Inferior parietal cortex (tissue), 1 donor: ENCODE data around the gene WDR33.

Source experiments
- DNase-seq: peaks from one replicate; pipeline ENCODE4 v3.0.0-alpha.2; 2016; ENCODE audit errors: extremely low spot score

The WDR33 gene

DNA sequence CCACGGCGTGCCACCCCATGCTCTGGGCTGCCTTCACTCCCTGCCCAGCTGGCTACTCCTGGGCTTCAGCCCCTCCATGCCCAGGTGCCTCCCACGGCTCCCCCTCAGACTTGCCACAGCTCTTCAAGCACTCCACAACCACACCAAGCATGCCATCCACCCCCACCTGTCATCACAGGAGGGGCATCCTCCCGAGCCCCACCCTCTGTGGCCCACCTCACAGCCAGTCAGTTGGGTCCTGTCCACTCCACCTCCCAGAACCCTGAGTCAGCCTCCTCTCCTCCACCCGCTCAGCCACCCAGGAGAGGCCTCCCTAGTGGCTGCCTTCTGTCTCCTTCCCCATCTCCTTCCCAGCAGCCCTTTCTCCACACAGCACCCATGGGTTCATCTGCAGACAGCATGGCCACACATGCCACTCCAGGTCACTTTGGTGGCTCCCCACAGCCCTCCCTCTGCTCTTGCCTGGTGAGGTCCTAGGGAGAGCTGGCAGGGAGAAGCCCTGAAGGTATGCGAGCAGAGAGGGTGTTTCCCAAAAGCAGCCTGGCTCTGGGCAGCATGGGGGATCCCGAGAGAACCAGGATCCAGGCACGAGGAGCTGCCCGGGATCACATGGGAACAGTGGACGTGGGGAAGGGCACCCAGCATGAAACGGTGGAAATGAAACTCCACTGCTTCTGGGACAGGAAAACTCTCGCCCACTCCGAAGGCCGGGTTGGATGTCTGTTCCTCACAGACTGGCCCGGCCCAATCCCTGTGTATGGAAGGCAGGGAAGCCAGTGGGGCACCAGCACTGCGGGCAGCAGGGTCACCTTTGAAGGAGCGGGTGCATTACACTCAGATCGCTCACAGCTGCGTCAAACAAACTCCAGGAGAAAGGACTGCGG is 138.4 kb downstream of the WDR33 start:
- DNase-seq: no peak

DNA sequence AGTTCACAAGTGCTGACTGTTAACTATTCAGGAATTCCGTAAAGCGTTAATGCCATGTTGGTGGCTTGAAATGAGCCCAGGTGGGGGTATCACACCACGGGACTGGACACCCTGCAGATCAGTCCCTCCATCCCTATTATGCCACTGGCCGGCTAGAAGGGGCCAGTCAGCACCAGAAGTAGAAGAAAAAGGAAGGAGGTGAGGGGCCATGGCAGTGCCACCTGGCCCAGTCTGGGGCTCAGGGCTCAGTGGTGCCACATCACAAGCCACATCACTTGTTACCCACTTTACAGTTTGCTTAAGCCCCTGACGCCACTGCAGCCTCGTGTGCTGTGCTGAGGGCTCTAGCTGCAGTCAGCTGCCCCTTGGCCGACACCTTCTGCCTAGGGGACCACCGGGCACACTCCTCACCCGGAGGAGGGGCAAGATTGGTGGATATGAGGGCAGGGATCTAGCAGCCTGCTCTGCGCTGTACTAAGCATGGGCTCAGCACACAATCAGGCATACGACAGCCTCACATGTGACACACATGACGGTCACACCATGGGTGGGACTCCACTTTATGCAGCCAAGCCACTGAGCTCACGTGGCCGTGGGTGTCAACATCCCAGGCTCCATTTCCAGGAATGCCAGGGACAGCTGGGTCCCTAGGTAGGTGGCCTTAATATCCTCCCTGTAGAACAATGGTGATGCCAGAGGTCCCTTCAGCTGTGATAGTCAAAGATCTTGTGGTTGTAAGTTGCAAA is 139.2 kb downstream of the WDR33 start:
- DNase-seq: no peak

DNA sequence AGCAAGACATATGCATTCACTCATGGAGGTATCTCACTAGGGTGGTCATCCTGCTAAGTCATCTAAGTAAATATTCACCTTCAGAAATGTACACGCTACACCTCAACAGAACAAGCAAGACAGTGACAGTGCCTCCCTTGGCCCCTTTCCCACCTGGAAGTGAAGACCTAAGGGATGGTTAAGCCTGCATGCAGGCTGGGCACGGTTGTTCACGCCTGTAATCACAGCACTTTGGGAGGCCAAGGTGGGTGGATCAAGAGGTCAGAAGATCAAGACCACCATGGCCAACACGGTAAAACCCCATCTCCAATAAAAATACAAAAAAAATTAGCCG is 140.0 kb downstream of the WDR33 start:
- no peak for DNase-seq

DNA sequence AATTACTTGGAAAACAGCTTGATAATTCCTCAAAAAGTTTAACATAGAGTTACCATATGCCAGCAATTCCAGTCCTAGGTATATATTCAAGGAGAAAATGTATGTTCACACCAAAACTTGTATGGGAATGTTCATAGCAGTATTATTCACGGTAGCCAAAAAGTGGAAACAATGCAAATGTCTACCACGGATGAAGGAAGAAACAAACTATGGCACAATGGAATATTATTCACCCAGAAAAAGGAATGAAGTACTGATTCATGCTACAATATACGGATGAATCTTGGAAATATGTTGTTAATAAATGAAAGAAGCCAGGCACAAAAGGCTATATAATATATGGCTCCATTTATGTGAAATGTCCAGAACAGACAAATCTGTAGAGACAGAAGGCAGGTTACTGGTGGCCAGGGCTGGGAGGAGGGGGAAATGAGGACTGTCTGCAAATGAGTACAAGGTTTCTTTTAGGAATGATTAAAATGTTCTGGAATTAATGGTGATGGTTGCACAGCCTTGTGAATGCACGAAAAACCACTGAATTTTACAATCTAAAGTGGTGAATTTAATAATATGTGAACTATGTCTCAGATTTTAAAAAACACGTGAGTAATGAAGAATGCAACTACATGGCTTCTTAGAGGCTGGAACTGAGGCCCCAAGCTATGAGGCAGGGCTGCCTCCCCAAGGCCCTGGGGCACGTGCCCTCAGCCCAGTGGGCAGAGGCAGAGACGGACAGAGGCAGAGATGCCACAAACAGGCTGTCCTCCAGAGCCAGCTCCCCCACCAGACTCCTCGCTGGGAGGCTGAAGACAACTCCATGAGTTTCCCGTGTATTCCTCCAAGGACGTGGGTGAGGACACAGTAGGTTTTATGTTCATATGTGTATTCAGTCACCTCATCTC is 140.7 kb downstream of the WDR33 start:
- DNase-seq: no peak

DNA sequence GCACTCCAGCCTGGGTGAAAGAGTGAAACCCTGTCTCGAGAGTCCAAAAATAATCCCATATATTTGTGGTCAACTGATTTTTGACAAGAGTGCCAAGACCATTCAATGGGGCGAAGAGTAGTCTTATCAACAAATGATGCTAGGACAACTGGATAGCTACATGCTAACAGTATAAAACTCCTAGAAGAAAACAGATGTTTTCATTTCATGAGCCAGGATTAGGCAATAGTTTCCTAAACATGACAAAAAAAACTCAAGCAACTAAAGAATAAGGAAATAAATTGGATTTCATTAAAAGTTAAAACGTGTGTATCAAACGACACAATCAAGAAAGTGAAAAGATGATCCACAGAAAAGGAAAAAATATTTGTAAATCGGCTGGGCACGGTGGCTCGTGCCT is 141.9 kb downstream of the WDR33 start:
- no peak for DNase-seq

DNA sequence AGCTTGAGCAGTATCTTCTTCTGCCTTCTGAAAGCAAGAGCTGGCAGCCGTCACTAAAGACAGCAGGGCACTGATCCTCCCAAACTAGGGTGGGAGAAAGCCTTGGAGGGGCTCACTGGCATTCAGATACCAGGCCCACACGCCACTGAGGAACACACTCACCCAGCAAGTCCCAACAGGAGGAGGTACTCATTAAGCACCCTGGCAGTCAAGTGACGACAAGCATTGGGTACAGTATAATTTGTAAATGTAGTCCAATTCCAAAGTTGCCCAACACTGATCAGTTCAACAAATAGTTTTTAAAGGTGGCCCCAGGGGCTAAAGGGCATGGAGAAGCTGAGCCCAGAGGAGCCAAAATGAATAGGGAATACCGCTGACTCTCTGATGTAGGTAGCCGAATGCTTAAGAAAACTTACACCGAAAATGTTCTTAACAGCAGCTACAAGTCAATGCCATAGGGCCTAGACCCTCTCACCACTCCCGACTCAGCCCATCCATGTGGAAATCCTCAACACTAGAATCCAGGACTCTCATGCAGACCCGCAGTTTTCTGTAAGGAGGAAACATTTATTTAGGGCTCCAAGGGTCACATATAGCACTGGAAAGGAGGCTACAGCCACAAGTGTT is 145.6 kb downstream of the WDR33 start:
- no peak for DNase-seq

DNA sequence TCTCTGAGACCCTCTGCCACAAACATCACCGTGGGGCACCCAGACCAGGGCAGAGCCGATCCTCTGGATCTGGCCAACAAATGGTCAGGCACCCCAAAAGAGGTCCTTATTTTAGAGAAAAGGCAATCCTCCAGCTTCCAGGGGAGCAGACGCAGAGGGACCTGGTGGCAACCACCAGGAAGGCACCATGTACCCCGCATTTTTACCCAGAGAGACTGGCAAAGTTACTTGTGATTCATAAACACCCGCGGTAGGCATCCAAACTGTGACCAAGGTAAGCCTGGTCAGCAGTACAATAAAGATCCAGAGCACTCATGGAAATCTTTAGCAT is 146.1 kb downstream of the WDR33 start:
- no peak for DNase-seq

DNA sequence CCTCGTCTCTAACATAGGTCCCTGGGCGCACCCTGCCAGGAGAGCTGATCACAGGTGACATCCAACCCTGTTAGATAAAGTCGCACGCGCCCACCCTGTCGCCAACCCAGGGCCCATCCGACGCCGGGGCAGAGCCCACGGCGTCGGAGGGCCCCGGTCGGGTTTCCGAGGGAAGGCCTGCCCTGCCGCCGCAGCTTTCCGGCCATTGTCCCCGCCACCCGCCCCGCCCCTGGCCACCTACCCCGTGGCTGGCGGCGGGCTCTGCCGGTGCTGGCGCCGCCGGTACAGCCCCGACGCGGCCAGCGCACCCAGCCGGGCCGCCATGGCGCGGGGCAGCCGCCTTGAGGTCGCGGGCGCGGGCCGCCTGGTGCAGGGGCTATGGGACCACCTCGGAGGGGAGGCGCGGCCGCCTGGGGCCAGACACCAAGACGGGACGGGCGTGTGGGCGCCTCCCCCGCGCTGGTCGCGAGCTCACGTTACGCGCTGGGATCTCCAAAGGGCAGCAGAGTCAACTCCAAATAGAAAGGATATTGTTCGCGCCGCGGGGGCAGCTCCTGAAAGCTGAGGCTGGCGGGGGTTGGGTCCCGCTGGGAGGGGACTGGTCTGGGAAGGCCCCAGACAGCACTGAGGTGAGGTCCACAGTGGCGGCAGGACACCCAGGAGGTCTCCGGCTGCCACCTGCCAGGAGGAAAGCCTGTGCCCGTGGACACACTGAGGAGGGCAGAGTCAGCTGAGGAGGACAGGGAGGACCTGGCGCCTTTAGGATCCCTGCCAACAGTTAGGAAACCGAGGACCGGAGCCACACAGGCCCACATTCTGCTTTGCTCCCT is 146.7 kb downstream of the WDR33 start:
- no peak for DNase-seq

DNA sequence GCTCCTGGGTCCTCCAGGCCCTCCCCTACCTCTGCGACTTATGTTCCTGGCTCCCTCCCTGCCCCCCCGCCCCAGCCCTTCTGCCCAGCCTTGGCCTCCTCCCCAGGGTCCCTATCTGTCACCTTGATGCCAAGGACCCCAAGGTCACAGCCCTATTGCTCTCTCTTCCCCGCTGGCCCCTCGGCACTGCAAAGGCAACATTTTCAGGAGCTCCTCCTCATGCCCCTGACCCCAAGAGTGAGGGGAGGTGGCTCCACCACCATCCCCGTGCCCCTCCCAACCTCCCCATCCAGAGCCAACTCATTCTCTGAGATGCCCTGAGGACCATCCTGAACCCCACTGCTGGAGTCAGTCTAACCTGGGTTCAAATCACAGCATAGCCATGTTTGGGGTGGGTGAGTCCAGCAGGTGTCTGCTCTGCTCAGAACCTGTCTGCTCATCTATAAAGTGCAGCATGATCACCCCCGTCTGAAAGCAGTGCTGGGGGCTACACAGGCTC is 147.4 kb downstream of the WDR33 start:
- DNase-seq: no peak

DNA sequence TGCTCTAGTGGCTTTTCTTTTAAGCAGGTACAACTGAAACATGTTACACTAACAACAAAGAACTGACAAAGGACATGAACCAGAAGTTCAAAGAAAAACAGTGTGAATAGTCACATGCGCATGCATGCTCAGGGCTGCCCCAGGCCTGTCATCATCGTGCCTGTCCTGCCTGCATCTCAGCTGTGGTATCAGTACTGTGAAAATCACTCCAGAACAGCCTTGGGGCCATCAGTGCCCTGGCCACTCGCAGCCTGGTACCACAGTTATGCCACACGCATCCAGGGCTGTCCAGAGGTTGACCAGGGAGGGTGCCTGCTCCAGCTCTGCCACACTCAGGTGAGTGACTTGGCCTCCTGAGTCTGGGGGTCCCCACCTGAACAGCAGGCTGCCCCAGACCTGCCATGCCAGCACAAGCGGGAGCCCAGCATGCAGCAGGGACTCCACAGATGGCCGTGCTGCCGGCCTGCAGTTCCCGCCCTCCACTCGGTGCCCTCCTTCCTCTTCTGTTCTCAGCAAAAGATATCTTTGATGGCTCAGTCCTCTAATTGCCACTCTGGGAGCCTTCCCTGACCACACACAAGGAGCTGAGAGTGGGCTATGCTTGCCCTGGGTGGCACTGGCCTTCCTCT is 147.9 kb downstream of the WDR33 start:
- DNase-seq: no peak

DNA sequence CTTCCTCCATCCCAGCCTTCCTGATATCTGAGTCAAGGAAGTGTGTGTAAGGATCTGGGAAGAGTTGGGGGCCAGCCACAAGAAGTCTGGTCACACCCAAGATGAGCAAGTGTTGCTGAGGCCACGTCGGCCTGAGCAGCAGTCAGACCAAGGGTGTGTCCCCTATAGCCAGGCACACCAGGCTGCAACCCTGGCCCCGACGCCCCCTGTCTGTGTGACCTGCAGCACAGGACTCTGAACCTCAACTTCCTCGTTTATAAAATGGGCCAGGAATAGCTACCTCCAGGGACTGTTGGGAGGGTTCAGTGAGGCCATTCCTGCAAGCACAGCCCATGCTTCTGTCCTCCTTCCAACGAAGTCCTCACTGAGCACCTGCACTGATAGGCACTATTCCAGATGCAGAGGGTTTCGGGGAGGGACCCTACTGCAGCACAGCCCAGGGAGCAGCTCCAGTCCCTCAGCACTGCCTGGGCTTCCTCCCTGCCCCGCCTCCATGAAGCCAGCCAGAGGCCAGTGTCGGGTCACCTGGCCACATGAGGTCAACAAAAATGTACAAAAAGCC is 148.9 kb downstream of the WDR33 start:
- no peak for DNase-seq

DNA sequence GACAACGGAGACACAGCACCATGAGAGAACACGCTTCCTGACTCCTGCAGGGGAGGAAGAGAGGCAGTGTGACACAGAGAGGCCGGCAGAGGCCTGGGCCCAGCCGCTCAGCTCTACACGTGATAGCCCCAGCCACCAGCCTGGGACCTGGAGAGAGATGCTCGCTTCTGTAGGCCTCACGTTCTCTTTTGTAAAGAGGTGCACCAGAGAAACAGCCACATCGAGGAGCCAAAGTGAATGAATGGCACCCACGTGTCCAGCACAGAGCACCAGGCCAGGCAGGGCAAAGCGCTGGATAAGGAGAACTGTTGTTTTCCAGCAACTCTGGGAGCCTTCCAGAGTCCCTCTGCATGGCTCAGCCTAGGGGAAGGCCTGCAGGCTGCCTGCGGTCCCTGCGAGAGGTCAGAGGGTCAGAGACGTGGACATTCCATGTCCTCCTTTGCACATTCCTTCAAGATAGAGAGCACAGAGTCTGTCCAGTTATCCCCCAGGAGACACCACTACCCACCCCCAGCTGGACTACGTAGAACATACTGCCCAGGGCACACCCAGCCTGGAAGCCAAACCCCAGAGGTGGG is 149.8 kb downstream of the WDR33 start:
- DNase-seq: no peak

DNA sequence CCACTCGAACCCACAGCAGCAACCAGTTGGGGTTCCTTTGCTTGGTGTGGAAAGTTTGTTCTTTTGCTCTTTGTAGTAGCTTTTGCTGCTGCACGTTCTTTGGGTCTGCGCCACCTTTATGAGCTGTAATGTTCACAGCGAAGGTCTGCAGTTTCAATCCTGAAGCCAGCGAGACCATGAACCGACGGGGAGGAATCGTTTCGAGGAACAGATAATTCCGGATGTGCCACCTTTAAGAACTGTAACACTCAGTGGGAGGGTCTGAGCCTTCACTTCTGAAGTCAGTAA is 150.7 kb downstream of the WDR33 start:
- DNase-seq: no peak

DNA sequence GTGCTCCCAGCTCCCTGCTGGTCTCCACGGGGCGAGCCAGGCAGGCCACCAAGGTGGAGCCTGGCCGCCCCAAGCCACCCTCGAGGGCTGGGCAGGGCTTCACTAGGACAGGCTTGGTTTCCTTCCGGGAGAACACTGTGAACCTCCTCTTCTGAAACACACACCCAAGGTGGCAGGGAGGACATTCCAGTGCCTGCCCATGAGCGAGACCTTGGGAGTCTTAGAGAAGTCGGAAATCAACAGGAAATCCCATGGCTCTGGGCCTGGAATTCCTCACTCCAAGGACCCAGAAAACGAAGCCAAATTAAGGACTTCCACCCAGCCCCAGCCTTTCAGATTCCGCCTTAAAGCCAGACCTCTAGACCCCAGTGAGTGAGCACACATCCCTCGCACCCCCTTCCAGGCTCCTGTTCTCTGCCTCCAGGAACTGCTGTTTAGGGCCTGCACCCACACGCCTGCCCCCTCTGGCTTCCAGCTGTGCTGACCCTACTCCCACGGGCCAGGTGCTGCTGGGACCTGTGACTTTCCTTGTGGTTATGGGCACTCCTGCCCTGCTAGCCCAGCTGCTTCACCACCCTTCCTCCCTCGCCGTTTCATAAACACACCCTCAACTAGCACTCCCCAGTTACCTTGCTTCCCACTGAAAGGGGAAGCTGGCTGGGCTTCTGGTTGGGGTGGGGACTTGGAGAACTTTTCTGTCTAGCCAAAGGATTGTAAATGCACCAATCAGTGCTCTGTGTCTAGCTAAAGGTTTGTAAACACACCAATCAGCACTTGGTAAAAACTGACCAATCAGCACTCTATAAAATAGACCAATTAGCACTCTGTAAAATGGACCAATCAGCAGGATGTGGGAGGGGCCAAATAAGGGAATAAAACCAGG is 151.3 kb downstream of the WDR33 start:
- no peak for DNase-seq

DNA sequence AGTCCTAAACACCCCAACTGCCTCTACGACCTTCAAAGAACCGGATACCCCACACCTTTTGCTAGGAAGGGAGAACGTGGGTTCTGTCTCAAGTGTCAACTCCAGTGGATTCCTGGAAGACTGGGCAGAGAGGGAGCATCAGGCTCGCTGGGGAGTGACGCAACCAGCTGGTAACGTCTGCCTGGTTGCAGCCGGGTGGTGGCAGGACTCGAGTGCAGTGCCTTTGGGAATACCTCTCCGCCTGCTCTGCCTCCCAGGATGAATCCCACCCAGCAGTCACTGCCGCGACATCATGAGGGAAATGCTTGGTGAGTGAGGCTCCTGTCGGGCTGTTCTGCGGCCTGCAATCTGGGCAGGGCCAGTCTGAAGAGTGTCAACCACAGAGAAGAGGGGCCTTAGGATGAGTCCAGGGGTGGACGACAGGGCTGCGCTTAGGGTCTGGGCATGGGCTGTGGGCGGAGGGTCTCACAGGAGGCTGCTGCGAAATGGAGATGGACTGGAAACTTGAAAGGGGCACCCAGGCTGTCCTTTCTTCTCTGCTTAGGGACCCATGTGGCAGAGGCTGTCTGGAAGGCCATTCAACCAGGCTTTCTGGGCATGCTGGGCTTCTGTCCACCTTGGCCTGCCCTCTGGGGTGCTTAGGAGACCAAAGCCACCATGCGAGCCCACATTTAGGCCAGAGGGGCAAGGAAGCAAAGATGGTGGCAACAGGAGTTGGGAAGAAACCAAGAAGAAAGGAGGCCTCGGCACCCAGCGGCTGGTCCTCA is 152.1 kb downstream of the WDR33 start:
- DNase-seq: no peak

DNA sequence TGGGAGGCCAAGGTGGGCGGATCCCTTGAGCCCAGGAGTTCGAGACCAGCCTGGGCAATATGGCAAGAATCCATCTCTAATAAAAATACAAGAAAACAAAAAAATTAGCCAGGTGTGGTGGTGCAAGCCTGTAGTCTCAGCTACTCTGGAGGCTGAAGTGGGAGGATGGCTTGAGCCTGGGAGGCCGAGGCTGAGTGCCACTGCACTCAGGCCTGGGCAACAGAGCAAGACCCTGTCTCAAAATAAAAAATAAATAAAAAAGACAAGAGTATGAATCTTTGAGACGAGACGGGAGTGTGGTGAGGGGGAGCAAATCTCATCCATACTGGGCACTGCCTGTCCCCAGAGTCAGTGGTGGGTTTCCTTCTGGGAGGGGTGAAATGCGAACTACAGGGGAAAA is 152.8 kb downstream of the WDR33 start:
- DNase-seq: no peak

DNA sequence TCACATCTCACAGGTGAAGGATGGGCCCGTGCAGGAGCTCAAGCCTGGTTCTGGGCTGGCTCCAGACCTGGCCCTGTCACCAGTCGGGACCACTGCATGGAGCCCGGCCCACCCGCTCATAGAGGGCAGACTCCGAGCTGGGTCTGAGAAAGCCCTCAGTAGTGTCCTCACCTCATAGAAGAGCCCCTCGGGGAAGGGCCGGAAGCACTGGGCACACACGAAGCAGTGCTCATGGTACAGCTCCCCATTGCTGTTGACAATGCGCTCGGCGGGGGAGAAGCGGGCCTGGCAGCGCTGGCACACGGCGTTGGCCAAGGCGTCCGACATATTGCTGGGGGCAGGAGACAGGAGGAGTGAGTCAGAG is 153.8 kb downstream of the WDR33 start:
- DNase-seq: no peak

DNA sequence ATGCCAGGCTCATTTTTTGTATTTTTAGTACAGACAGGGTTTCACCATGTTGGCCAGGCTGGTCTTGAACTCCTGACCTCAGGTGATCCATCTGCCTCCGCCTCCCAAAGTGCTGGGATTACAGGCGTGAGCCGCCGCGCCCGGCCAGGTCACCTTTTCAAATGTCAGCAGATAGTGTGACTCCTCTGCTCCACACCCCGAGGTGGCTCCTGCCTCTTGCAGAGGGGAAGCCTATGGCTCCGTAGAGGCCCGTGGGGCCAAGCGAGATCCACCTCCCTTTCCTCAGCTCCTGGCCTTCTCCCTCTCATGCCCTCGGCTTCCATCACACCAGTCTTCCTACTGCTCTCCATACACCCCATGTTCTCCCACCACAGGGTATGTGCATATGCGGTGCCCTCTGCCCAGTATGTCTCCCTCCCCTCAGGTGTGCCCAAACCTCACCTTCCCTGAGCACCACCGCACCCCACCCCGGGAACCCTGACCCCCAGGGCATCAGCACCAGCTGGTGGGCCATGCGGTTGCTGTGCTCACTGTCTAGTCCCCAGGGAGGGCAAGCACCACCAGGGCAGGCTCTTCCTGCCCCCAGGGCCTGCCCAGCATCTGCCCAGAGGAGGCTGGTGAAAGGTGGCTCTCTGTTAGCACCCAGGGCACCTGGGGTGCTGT is 154.3 kb downstream of the WDR33 start:
- no peak for DNase-seq
